NCI-H146 treated with DMSO at 0.1 percent for 48 hours (cell line): ENCODE results near the gene MRPS22.
"Not testable (repeated sequence)": the region's sequence is repeated elsewhere in the genome, so short reads cannot be mapped to it uniquely, and the experiment has no call there.

ENCODE experiments used
- DNase-seq: peaks from one replicate; lab custom pipeline; 2025; ENCODE audit not compliant: unreplicated experiment; lab: John Stamatoyannopoulos, UW

The MRPS22 gene

DNA sequence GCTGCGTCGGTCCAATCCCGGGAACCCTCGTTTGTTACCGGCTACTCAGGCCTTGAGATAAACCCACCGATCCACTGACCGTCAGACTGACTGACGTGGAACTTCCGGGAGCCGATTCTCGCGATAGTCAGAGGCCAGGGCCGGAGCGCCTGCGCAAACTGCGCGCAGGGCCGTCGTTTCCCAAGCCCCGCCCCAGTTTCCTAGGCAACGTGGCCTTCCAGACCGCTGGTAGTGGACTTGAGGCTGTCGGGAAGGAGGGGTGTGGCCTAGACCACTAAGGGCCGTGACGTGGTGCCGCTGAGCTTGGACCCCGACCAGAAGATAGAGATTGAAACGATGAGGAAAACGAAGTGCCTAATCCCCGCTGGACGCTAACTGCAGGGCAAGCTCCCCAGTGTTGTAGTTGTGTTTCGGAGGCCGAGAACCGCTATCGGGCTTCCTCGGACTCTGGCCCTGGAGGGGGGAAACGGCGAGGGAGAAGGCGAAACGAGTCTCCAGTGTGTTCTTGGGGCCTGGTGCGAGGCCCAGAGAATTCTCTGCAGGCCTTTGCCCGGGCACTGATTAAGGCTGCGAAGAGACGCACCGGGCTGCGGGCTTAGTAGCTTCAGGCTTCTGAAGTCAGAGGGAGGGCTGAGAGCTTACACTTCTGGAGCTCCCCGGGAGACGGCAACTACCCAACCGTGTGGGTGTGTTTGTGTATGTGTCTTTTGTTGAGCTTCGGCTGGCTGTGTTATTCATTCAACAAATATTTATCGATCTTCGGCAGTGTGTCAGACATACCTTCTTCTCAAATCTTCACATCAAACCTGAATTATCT lies 45.9 kb downstream of the MRPS22 start, which contains the start of gene COPB2:
COPB2 (minus strand) TSS at position 96 of the 817 bp plus-strand sequence. CDS start 97 bp downstream, outside the sequence.
- peak; percentile 100 for DNase-seq

DNA sequence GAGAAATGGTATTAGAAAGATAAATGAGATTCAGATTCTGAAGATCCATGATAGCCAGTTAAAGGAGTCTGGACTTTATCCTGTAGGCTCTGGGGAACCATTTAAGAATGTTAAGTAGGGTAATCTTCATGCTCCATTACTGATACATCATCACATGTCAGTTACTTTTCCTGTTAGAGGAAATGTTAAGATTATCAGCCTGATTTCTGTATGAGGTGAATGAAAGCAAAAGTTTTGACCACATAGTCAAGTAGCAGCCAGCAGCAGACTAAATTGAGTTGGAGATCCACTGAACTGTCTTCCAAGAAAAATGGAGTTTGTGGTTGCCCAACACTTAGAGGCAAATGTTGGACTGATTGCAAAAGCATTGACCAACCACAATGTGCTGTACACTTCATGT lies 50.3 kb downstream of the MRPS22 start:
- DNase-seq: no peak

DNA sequence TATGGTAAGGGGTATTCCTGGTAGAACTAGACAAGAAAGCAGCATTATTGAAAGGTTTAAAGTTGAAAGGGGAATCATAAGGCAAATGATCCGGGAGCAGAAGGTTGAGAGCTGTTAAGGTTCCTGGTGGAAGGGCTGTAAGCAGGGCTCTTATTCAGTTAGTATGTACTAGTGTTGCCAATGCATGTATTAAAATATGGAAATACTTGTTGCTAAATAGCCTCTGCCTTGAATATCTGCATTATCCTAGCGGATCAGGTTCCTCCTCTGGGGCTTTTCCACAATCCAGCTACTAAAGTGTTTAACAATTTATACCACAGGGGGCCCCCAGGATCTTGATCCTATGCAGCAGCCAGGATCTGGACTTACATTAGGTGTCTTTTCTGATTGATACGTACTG lies 52.9 kb downstream of the MRPS22 start:
- no peak for DNase-seq

DNA sequence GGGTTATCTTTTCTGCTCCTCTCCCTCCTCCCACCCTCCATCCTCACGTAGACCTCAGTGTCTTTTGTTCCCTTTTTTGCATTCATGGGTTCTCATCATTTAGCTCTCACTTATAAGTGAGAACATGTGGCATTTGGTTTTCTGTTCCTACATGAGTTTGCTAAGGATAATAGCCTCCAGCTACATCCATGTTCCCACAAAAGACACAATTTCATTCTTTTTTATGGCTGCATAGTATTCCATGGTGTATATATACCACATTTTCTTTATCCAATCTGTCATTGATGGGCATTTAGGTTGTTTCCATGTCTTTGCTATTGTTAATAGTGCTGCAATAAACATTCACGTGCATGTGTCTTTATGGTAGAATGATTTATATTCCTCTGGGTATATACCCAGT lies 57.3 kb downstream of the MRPS22 start:
- not testable (repeated sequence) for DNase-seq
